Gastrocnemius medialis (tissue), 4 donors: ENCODE measurements around the gene PACS2.

Experiments
- CTCF ChIP-seq, 5 experiments: fragments of 450-650 bp in 3 of 5; fragments of 200-600 bp in 2 of 5; sonication (generic) in 2 of 5; IDR thresholded peaks in 4 of 5; conservative IDR thresholded peaks in 1 of 5; 1 replicate in 4 of 5; 2 replicates in 1 of 5; pipeline ENCODE4 v1.5.1; 2016 to 2019; ENCODE audit warnings: antibody characterized with exemption in 5 of 5, mild to moderate bottlenecking in 3 of 5, moderate library complexity in 3 of 5
- POLR2A ChIP-seq, 2 donors: fragments of 450-650 bp; IDR thresholded peaks; one replicate each; pipeline ENCODE4 v1.6.1; 2017; ENCODE audit warnings: antibody characterized with exemption in 2 of 2, mild to moderate bottlenecking in 2 of 2, moderate library complexity in 2 of 2

GRCh38 chr14:105432657-105433056 is 118.1 kb downstream of the PACS2 start:
- TF ChIP-seq CTCF (IDR thresholded peaks at IDR 0.05 in 4 of 5, conservative IDR thresholded peaks at IDR 0.05 in 1 of 5) (no peak), POLR2A (IDR thresholded peaks at IDR 0.05) (no peak)
